NK-92 treated with Interleukin-12 subunit alpha and Interleukin-12 subunit beta, amount 100 ng/mL, for 24 hours (cell line): ENCODE data around the gene PIPOX.

ENCODE experiments used
- DNase-seq: peaks from one replicate; lab custom pipeline; 2025; lab: John Stamatoyannopoulos, UW

The PIPOX gene

GRCh38 chr17:29019475-29020181, 23.3 kb upstream of the PIPOX start:
- no peak for DNase-seq

- no peak for DNase-seq
Measured at GRCh38 chr17:29020576-29020975, 22.4 kb upstream of the PIPOX start.

- DNase-seq, result no peak
Measured at GRCh38 chr17:29021226-29021625, 21.7 kb upstream of the PIPOX start.

GRCh38 chr17:29022074-29022473, 20.9 kb upstream of the PIPOX start:
- DNase-seq, result no peak

GRCh38 chr17:29024316-29024952, 18.5 kb upstream of the PIPOX start:
- DNase-seq, result no peak

GRCh38 chr17:29031488-29031887, 11.5 kb upstream of the PIPOX start:
- DNase-seq, result no peak

GRCh38 chr17:29032013-29032856, 10.7 kb upstream of the PIPOX start:
- no peak for DNase-seq

- no peak for DNase-seq
Measured at GRCh38 chr17:29032857-29033197, 10.1 kb upstream of the PIPOX start.

- DNase-seq, result no peak
Measured at GRCh38 chr17:29034510-29034909, 8.4 kb upstream of the PIPOX start.

GRCh38 chr17:29036584-29036983, 6.4 kb upstream of the PIPOX start:
- DNase-seq, result no peak

GRCh38 chr17:29037739-29038084, 5.2 kb upstream of the PIPOX start:
- DNase-seq, result no peak

- DNase-seq, result no peak
Measured at GRCh38 chr17:29038085-29038795, 4.7 kb upstream of the PIPOX start.

GRCh38 chr17:29039764-29040598, 3.0 kb upstream of the PIPOX start:
- no peak for DNase-seq

- DNase-seq, result no peak
Measured at GRCh38 chr17:29041091-29041490, 1.9 kb upstream of the PIPOX start.

- no peak for DNase-seq
Measured at GRCh38 chr17:29041571-29041970, 1.4 kb upstream of the PIPOX start.

- DNase-seq, result no peak
Measured at GRCh38 chr17:29042026-29042678, 789 bp upstream of the PIPOX start.

GRCh38 chr17:29043539-29044145, 701 bp downstream of the PIPOX start:
- DNase-seq, result no peak

- no peak for DNase-seq
Measured at GRCh38 chr17:29045026-29045425, 2.1 kb downstream of the PIPOX start.

- no peak for DNase-seq
Measured at GRCh38 chr17:29045734-29046472, 3.0 kb downstream of the PIPOX start.

GRCh38 chr17:29046473-29046839, 3.5 kb downstream of the PIPOX start:
- no peak for DNase-seq
